22Rv1 (cell line): ENCODE measurements around the gene GPC6.

Experiments used
- CTCF ChIP-seq: fragments of 450-650 bp; IDR thresholded peaks from 2 replicates; pipeline ENCODE4 v1.5.1; 2017; ENCODE audit warnings: mild to moderate bottlenecking
- ZFX ChIP-seq: fragments of 450-650 bp; IDR thresholded peaks from 2 replicates; pipeline ENCODE4 v1.6.1; 2017; ENCODE audit warnings: antibody characterized with exemption, borderline replicate concordance

- TF ChIP-seq CTCF: no peak
- TF ChIP-seq ZFX: no peak
Measured at GRCh38 chr13:94414141-94414540, 1187.5 kb downstream of the GPC6 start.
